Colonic mucosa (tissue), 4 donors: ENCODE results near the gene DHRSX. TPM values are rescaled to one million over a fixed set of nuclear protein-coding genes. Genes with fewer than 3 reads are reported as not detected.
"Not testable (repeated sequence)": the region's sequence is repeated elsewhere in the genome, so short reads cannot be mapped to it uniquely, and the experiment has no call there.

Experiments
- DNase-seq: peaks from one replicate; pipeline ENCODE4 v3.0.0-alpha.2; 2020
- H3K27ac ChIP-seq: fragments of 200-600 bp; one replicate; pipeline ENCODE4 v1.8.0; 2021
- H3K27me3 ChIP-seq: fragments of 200-600 bp; one replicate; pipeline ENCODE4 v1.8.0; 2021
- H3K36me3 ChIP-seq: fragments of 200-600 bp; one replicate; pipeline ENCODE4 v1.8.0; 2021
- H3K4me1 ChIP-seq: fragments of 200-600 bp; one replicate; pipeline ENCODE4 v1.8.0; 2021; ENCODE audit warnings: mild to moderate bottlenecking
- H3K4me3 ChIP-seq: fragments of 200-600 bp; one replicate; pipeline ENCODE4 v1.8.0; 2021
- H3K9ac ChIP-seq, 2 donors: one replicate each; pipeline ENCODE4 v1.7.0; 2013; ENCODE audit warnings: control low read depth in 2 of 2, low read depth in 2 of 2, low read length in 2 of 2
- H3K9me3 ChIP-seq: fragments of 200-600 bp; one replicate; pipeline ENCODE4 v1.8.0; 2021
- intact Hi-C: fragments of 100-400 bp; cut with DNase I; formaldehyde crosslinking; loops from one replicate; pipeline ENCODE4 v1.14.1; 2022
- total RNA-seq, 2 donors: library from RNA; stranded (reverse); fragmentation: NEBNext Ultra II Directional in 1 of 2; extraction: Animal tissue kit (Norgen Biotek cat#: 25700) in 1 of 2; gene quantifications; one replicate each; pipeline ENCODE4 v1.2.1, GENCODE V29; 2021
- TF ChIP-seq, protein P1 (sequence below): fragments of 200-600 bp; IDR thresholded peaks from one replicate; pipeline ENCODE4 v1.8.0; 2022; ENCODE audit warnings: antibody characterized with exemption, mild to moderate bottlenecking
- donor health status: healthy.
- donor health status: DM: no; HTN: no; CAD: no.
- donor health status: DM: no; HTN: no; CAD: no.

DHRSX gene
- total RNA-seq, 2 donors from 2014 or later = 28.6 to 43.3 TPM

DNA sequence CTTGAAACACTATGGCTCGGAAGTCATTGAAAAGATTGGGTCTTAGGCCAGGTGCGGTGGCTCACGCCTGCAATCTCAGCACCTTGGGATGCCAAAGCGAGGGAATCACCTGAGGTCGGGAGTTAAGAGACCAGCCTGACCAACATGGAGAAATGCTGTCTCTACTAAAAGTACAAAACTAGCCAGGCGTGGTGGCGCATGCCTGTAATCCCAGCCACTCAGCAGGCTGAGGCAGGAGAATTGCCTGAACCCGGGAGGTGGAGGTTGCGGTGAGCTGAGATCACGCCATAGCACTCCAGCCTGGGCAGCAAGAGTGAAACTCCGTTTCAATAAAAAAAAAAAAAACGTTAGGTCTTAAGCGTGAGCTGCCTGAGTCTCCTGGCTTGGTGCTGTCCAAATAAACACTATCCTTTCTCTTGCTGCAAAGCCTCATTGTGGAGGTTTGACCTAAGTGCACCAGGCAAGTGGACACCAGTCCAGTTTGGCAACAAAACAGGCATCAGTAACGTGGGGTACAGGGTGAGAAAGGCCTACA lies 185.9 kb downstream of the DHRSX start:
- Histone ChIP-seq H3K27ac (no peak overlapping the region), H3K36me3 (no peaks in the 10 kb centered on the region), H3K4me3 (no peak overlapping the region), H3K27me3 (no peaks in the 10 kb centered on the region), H3K9ac (no peak overlapping the region), H3K4me1 (no peaks in the 10 kb centered on the region), H3K9me3 (no peaks in the 10 kb centered on the region)
- DNase-seq = no peak
- intact Hi-C loops = no loop called here
- TF ChIP-seq, protein P1, sequence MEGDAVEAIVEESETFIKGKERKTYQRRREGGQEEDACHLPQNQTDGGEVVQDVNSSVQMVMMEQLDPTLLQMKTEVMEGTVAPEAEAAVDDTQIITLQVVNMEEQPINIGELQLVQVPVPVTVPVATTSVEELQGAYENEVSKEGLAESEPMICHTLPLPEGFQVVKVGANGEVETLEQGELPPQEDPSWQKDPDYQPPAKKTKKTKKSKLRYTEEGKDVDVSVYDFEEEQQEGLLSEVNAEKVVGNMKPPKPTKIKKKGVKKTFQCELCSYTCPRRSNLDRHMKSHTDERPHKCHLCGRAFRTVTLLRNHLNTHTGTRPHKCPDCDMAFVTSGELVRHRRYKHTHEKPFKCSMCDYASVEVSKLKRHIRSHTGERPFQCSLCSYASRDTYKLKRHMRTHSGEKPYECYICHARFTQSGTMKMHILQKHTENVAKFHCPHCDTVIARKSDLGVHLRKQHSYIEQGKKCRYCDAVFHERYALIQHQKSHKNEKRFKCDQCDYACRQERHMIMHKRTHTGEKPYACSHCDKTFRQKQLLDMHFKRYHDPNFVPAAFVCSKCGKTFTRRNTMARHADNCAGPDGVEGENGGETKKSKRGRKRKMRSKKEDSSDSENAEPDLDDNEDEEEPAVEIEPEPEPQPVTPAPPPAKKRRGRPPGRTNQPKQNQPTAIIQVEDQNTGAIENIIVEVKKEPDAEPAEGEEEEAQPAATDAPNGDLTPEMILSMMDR = no peak

DNA sequence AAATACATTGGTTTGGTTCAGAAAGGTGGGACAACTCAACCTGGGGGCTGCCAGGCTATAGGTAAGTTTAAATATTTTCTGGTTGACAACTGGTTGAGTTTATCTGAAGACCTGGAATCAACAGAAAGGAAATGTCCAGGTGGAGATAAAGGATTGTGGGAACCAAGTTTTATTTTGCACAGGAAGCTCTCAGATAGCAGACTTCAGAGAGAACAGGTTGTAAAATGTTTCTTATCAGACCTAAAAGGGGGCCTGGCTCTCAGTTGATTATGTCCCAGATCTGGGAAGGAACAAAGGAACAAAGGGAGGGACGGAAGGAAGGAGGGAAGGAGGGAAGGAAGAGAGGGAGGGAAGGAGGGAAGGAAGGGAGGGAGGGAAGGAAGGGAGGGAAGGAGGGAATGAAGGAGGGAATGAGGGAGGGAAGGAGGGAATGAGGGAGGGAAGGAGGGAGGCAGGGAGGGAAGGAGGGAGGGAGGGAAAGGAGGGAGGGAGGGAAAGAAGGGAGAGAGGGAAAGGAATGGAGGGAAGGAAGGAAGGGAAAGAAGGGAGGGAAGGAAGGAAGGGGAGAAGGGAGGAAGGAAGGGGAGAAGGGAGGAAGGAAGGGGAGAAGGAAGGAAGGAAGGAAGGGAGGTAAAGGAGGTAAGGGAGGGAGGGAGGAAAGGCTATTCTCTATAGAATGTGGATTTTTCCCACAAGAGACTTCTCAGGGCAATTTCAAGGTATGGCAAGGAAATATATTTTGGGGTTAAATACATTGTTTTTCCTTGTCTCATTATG lies 186.7 kb downstream of the DHRSX start:
- no peaks in the 10 kb centered on the region for H3K4me1 ChIP-seq
- no peaks in the 10 kb centered on the region for H3K36me3 ChIP-seq
- no peaks in the 10 kb centered on the region for H3K9me3 ChIP-seq
- H3K27me3 ChIP-seq = no peaks in the 10 kb centered on the region
- no peak overlapping the region for H3K4me3 ChIP-seq
- no peak for DNase-seq
- TF ChIP-seq, protein P1 = no peak
- no peak overlapping the region for H3K9ac ChIP-seq
- H3K27ac ChIP-seq = no peak overlapping the region
- intact Hi-C loops = no loop called here

DNA sequence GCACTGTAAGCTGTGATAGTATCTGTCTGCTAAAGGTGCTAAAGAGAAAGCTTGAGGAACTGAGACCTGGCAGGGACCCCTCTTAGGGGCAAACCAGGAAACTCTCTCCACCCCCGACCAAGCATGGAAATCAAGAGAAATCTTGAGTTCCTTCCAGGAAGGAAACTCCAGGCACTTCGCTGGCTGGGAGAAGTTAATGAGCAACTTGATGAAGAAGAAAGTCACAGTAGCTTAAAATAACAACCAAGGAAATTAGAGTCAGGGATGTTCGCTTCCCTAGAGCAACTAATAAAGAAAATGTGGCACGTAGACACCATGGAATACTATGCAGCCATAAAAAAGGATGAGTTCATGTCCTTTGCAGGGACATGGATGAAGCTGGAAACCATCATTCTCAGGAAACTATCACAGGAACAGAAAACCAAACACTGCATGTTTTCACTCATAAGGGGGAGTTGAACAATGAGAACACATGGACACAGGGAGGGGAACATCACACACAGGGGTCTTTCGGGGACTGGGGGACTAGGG lies 188.7 kb downstream of the DHRSX start:
- DNase-seq, intact Hi-C loops: not testable (repeated sequence)

DNA sequence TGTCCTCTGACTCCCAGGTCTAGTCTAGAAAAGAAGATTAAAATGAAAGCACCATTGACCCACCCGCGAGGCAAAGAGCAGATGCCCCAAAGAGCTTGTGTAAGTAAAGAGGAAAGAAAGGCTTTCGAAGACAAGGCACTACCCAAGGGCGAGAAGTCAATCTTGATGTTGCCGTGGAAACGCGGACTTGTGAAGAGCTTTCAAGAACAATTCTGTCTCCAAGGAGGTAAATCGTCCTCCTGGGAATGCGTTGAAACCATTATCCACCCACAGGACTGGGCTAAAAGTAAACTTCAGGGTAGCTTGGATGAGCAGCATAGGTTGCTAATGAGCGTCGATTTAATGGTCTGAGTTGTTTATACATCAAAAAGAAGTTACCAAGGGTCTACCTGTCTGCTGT lies 189.3 kb downstream of the DHRSX start:
- no peaks in the 10 kb centered on the region for H3K9me3 ChIP-seq
- intact Hi-C loops = no loop called here
- TF ChIP-seq, protein P1 = no peak
- no peaks in the 10 kb centered on the region for H3K4me1 ChIP-seq
- no peak overlapping the region for H3K27ac ChIP-seq
- H3K36me3 ChIP-seq = no peaks in the 10 kb centered on the region
- no peak for DNase-seq
- H3K4me3 ChIP-seq = no peak overlapping the region
- H3K27me3 ChIP-seq = no peaks in the 10 kb centered on the region
- H3K9ac ChIP-seq = no peak overlapping the region

More for the DNA sequence above, 188.7 kb downstream of the DHRSX start:
- not testable (repeated sequence) for H3K4me1 ChIP-seq, H3K27ac ChIP-seq, H3K36me3 ChIP-seq, H3K4me3 ChIP-seq, H3K27me3 ChIP-seq, H3K9me3 ChIP-seq, H3K9ac ChIP-seq

DNA sequence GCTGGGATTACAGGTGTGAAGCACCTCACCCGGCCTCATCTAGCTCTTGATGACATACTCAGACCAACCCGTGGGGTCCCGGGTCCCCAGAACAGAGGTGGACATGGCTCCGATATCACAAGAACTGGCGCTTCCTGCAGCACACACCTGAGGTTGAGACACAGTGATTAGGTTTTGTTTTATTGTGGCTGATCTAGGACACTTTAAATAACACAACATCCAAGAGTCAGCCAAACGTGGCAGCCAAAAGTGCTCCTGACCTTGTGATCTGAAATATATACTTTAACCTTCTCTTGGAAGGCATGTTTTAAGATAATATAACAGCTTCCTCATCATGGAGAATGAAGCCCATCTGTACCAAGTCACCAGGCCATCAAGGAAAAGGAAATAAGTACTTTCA lies 198.9 kb downstream of the DHRSX start:
- Histone ChIP-seq H3K9ac (no peak overlapping the region), H3K4me3 (no peak overlapping the region), H3K4me1 (no peaks in the 10 kb centered on the region), H3K9me3 (no peaks in the 10 kb centered on the region), H3K36me3 (no peaks in the 10 kb centered on the region), H3K27me3 (no peaks in the 10 kb centered on the region), H3K27ac (no peak overlapping the region)
- intact Hi-C loops = no loop called here
- DNase-seq = no peak
- TF ChIP-seq, protein P1 = no peak

DNA sequence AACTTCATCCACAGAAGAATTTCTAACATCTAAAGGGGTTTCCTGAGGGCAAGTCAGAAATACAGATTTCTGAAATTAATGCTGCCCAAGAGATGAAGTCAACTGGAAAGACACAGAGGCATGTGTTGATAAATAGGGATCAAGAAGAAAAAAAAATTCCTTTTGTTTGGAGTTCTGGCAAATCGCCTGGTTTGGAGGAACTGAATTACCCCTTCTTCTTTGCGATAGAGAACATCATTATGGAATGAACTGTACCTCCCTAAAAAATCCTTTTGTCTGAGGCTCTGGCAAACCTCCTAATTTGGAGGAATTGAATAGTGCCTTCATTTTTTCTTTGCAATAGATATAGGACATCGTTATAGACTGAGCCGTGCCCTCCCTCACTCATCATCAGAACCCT lies 200.9 kb downstream of the DHRSX start:
- Histone ChIP-seq H3K4me3 (no peak overlapping the region), H3K27me3 (no peaks in the 10 kb centered on the region), H3K27ac (no peak overlapping the region), H3K9me3 (no peaks in the 10 kb centered on the region), H3K9ac (no peak overlapping the region), H3K36me3 (no peaks in the 10 kb centered on the region), H3K4me1 (no peaks in the 10 kb centered on the region)
- no peak for DNase-seq
- TF ChIP-seq, protein P1 = no peak
- intact Hi-C loops = no loop called here
